ENCODE data around the gene PINK1. TPM values are rescaled to one million over a fixed set of nuclear protein-coding genes. Genes with fewer than 3 reads are reported as not detected.

Gene PINK1
- total RNA-seq, 1 experiment from 2014 or later: 7.2 TPM

DNA sequence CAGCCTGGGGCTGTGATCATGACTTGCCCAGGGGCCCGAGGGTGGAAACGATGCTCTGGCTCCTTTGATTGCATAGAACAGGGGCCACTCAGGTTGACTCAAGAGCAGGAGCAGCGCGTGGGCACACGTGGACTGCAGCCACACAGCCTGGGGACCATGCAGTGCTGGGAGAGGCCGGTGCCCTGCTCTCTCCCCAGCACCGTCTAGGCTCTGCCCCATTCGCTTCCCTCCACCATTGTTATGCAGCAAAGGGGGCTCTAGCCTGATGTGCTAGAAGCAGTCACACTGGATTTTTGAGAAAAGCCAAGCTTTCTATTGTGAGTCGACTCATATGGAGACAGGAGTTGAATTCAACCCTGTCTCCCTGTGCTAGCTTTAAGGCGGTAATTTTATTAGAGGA is 8.7 kb downstream of the PINK1 start:
- no peaks in the 10 kb centered on the region for H3K9me3 ChIP-seq (ENCODE audit: low read depth, low read length, poor library complexity, severe bottlenecking)
- ChIA-PET POLR2A (ENCODE audit: low non-redundant PET) (no interaction called here), CTCF (no interaction called here)
- no peak overlapping the region for H3K4me3 ChIP-seq (ENCODE audit: low read depth, low read length, poor library complexity, severe bottlenecking)
- no peak for TF ChIP-seq EZH2 (IDR thresholded peaks at IDR 0.05; ENCODE audit: borderline replicate concordance, low read depth, low read length, poor library complexity, severe bottlenecking)
- TF ChIP-seq, protein P1, sequence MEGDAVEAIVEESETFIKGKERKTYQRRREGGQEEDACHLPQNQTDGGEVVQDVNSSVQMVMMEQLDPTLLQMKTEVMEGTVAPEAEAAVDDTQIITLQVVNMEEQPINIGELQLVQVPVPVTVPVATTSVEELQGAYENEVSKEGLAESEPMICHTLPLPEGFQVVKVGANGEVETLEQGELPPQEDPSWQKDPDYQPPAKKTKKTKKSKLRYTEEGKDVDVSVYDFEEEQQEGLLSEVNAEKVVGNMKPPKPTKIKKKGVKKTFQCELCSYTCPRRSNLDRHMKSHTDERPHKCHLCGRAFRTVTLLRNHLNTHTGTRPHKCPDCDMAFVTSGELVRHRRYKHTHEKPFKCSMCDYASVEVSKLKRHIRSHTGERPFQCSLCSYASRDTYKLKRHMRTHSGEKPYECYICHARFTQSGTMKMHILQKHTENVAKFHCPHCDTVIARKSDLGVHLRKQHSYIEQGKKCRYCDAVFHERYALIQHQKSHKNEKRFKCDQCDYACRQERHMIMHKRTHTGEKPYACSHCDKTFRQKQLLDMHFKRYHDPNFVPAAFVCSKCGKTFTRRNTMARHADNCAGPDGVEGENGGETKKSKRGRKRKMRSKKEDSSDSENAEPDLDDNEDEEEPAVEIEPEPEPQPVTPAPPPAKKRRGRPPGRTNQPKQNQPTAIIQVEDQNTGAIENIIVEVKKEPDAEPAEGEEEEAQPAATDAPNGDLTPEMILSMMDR (conservative IDR thresholded peaks at IDR 0.05; ENCODE audit: low read depth, low read length): no peak
- no peaks in the 10 kb centered on the region for H3K36me3 ChIP-seq (ENCODE audit: insufficient read depth, low read length, poor library complexity, severe bottlenecking)
- H3K4me1 ChIP-seq (ENCODE audit: insufficient read depth, low read length, poor library complexity, severe bottlenecking): no peaks in the 10 kb centered on the region
- H3K27ac ChIP-seq (ENCODE audit: low read depth, low read length, poor library complexity, severe bottlenecking): no peak overlapping the region
- H3K27me3 ChIP-seq (replicated peaks; ENCODE audit: insufficient read depth, low read depth, low read length, poor library complexity): no peaks in the 10 kb centered on the region
- no peak for DNase-seq (ENCODE audit: low spot score)
- intact Hi-C loops (cut with micrococcal nuclease; ENCODE audit: unreplicated experiment): no loop called here
- no TSS peak for BruUV-seq (replicated peaks)

DNA sequence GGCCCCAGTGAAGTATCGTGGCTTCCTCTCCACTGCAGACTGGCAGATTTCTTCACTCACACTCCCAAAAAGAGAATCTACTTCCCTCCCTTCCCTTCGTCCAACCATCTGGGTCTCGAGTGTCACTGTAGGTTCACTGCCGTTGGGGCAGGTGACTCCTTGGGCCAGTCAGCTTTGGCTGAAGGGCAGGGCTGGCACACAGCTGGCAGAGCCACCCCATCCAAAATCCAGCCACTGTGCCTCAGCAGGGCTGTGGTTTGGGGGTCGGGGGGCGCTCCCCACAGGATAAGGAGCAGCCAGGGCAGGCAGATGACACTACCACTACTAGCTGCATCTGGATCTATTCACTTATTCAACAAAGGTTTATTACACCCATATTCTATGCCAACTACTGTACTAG is 9.8 kb downstream of the PINK1 start:
- Histone ChIP-seq H3K4me1 (ENCODE audit: insufficient read depth, low read length, poor library complexity, severe bottlenecking) (no peaks in the 10 kb centered on the region), H3K36me3 (ENCODE audit: insufficient read depth, low read length, poor library complexity, severe bottlenecking) (no peaks in the 10 kb centered on the region), H3K27me3 (replicated peaks; ENCODE audit: insufficient read depth, low read depth, low read length, poor library complexity) (no peaks in the 10 kb centered on the region), H3K27ac (ENCODE audit: low read depth, low read length, poor library complexity, severe bottlenecking) (no peak overlapping the region), H3K4me3 (ENCODE audit: low read depth, low read length, poor library complexity, severe bottlenecking) (no peak overlapping the region), H3K9me3 (ENCODE audit: low read depth, low read length, poor library complexity, severe bottlenecking) (no peaks in the 10 kb centered on the region)
- BruUV-seq (replicated peaks): no TSS peak
- ChIA-PET CTCF (no interaction called here), POLR2A (ENCODE audit: low non-redundant PET) (no interaction called here)
- no peak for TF ChIP-seq EZH2 (IDR thresholded peaks at IDR 0.05; ENCODE audit: borderline replicate concordance, low read depth, low read length, poor library complexity, severe bottlenecking)
- TF ChIP-seq, protein P1 (conservative IDR thresholded peaks at IDR 0.05; ENCODE audit: low read depth, low read length): no peak
- DNase-seq (ENCODE audit: low spot score): no peak
- intact Hi-C loops (cut with micrococcal nuclease; ENCODE audit: unreplicated experiment): no loop called here

DNA sequence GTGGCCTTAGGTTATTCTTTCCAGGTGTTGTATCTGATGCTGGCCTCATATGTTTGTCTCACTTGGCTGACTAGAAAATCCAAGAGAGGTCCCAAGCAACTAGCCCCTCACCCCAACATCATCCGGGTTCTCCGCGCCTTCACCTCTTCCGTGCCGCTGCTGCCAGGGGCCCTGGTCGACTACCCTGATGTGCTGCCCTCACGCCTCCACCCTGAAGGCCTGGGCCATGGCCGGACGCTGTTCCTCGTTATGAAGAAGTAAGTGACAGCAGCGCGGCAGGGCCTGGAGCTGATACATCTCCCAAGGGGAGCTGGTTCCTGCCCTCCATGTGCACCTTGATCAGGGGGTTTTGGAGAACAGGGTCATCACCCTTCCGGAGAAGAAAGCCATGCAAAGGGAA is 11.2 kb downstream of the PINK1 start:
- DNase-seq (ENCODE audit: low spot score): no peak
- ChIA-PET CTCF (no interaction called here), POLR2A (ENCODE audit: low non-redundant PET) (no interaction called here)
- intact Hi-C loops (cut with micrococcal nuclease; ENCODE audit: unreplicated experiment): no loop called here
- no peaks in the 10 kb centered on the region for H3K4me1 ChIP-seq (ENCODE audit: insufficient read depth, low read length, poor library complexity, severe bottlenecking)
- no peaks in the 10 kb centered on the region for H3K27me3 ChIP-seq (replicated peaks; ENCODE audit: insufficient read depth, low read depth, low read length, poor library complexity)
- H3K4me3 ChIP-seq (ENCODE audit: low read depth, low read length, poor library complexity, severe bottlenecking): no peak overlapping the region
- no peaks in the 10 kb centered on the region for H3K36me3 ChIP-seq (ENCODE audit: insufficient read depth, low read length, poor library complexity, severe bottlenecking)
- TF ChIP-seq, protein P1 (conservative IDR thresholded peaks at IDR 0.05; ENCODE audit: low read depth, low read length): no peak
- H3K9me3 ChIP-seq (ENCODE audit: low read depth, low read length, poor library complexity, severe bottlenecking): no peaks in the 10 kb centered on the region
- H3K27ac ChIP-seq (ENCODE audit: low read depth, low read length, poor library complexity, severe bottlenecking): no peak overlapping the region
- no TSS peak for BruUV-seq (replicated peaks)
